Esophagus squamous epithelium (tissue), 4 donors: ENCODE measurements around the gene DAPP1.

Experiments
- CTCF ChIP-seq, 6 experiments: fragments of 450-650 bp in 4 of 6; fragments of 200-600 bp in 2 of 6; sonication (generic) in 2 of 6; IDR thresholded peaks; one replicate each; pipeline ENCODE4 v1.5.1; 2016 to 2019; ENCODE audit warnings: antibody characterized with exemption in 6 of 6, mild to moderate bottlenecking in 4 of 6, moderate library complexity in 4 of 6
- POLR2A ChIP-seq, 4 donors: fragments of 450-650 bp; IDR thresholded peaks; one replicate each; pipeline ENCODE4 v1.6.1; 2017; ENCODE audit warnings: antibody characterized with exemption in 4 of 4, mild to moderate bottlenecking in 4 of 4, moderate library complexity in 3 of 4

GRCh38 chr4:99845179-99845578 is 28.6 kb downstream of the DAPP1 start:
- TF ChIP-seq CTCF (IDR thresholded peaks at IDR 0.05) (no peak), POLR2A (IDR thresholded peaks at IDR 0.05) (no peak)
